ENCODE results near the gene PADI1.

- TF ChIP-seq POLR2A (IDR thresholded peaks at IDR 0.05) (no peak), CTCF (IDR thresholded peaks at IDR 0.05) (no peak), EP300 (IDR thresholded peaks at IDR 0.05) (no peak), POLR2AphosphoS5 (IDR thresholded peaks at IDR 0.05) (no peak)
Observed at GRCh38 chr1:17206196-17206595, 1.3 kb downstream of the PADI1 start.

Measured in suprapubic skin (tissue), 4 donors.